Adipocyte (in vitro differentiated cells): ENCODE results near the gene ADAMTS9.

Experiments
- DNase-seq: peaks from one replicate; pipeline ENCODE4 v3.0.0-alpha.2; 2015; ENCODE audit warnings: low read depth
- H3K27me3 ChIP-seq: replicated peaks from 2 replicates; pipeline ENCODE4 v1.7.0; 2013; ENCODE audit warnings: mild to moderate bottlenecking, low read length, moderate library complexity; ENCODE audit not compliant: control insufficient read depth, insufficient read depth
- H3K36me3 ChIP-seq: 2 replicates; pipeline ENCODE4 v1.7.0; 2013; ENCODE audit warnings: low read length, mild to moderate bottlenecking, moderate library complexity; ENCODE audit not compliant: control insufficient read depth, insufficient read depth, severe bottlenecking
- H3K4me1 ChIP-seq: 2 replicates; pipeline ENCODE4 v1.7.0; 2013; ENCODE audit warnings: mild to moderate bottlenecking, low read length, moderate library complexity; ENCODE audit not compliant: control insufficient read depth, insufficient read depth
- H3K4me3 ChIP-seq: 2 replicates; pipeline ENCODE4 v1.7.0; 2013; ENCODE audit warnings: mild to moderate bottlenecking, low read length, moderate library complexity
- H3K9ac ChIP-seq: 2 replicates; pipeline ENCODE4 v1.7.0; 2013; ENCODE audit warnings: mild to moderate bottlenecking, low read length, moderate library complexity
- H3K9me3 ChIP-seq: 2 replicates; pipeline ENCODE4 v1.7.0; 2013; ENCODE audit warnings: mild to moderate bottlenecking, low read length, moderate library complexity; ENCODE audit not compliant: control insufficient read depth

Gene ADAMTS9

DNA sequence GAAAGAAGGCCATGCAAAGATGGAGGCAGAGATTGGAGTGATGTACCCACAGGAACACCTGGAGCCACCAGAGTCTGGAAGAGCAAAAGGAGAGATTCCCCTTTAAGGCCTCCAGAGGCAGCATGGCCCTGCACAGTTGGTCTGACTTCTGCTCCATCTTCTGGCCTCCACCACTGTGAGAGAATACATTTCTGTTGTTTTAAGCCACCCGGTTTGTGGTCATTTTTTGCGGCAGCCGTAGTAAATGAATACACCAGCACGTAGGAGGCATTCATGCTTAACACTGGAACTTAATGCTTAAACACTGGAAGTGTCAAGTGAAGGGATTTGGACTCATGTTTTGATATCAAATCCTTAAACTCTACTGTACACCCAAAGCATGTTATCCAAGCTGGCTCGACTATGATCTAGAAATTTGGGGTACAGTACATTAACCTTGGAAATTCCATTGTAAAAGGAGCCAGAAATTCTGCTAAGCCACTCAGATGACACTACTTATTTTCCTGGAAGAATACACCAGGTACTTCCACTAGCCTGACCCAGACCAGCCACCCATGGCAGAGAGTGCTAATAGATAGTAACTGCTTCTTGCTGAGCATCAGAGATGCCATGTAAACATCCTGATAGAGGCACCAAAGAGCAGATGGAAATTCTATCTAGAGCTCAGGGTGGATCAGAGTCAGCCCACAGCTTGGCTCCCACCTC is 190.9 kb downstream of the ADAMTS9 start:
- Histone ChIP-seq H3K4me3 (no peak overlapping the region), H3K27me3 (peaks cover 22% of the 10 kb centered on the region), H3K36me3 (no peaks in the 10 kb centered on the region), H3K9me3 (no peaks in the 10 kb centered on the region), H3K4me1 (no peaks in the 10 kb centered on the region), H3K9ac (no peak overlapping the region)
- no peak for DNase-seq

DNA sequence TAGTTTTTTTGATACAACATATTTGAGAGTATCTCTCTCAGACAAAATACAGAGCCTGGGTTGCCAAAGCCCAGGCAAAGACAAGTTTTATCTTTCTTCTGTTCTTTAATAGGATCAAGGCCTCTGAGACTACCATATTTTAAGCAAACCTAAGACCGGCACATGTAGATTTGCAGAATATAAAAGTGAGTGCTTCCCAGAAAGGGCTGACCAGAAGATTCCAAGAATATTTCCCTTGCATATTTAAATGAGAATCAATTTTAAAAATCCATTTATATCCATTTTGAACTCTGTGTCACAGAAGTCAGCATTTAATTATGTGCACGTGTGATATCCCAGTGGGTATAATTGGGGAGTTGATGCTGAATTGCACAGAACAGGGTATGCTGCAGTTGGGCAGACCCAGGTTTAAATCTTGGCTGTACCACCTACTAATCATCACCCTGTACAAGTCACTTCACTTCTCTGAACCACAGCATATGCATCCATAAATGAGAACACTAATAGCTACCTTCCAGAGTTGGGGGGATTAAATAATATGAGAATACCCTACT is 191.9 kb downstream of the ADAMTS9 start:
- no peak for DNase-seq
- Histone ChIP-seq H3K4me1 (no peaks in the 10 kb centered on the region), H3K27me3 (peaks cover 25% of the 10 kb centered on the region), H3K9me3 (no peaks in the 10 kb centered on the region), H3K9ac (no peak overlapping the region), H3K4me3 (no peak overlapping the region), H3K36me3 (no peaks in the 10 kb centered on the region)

DNA sequence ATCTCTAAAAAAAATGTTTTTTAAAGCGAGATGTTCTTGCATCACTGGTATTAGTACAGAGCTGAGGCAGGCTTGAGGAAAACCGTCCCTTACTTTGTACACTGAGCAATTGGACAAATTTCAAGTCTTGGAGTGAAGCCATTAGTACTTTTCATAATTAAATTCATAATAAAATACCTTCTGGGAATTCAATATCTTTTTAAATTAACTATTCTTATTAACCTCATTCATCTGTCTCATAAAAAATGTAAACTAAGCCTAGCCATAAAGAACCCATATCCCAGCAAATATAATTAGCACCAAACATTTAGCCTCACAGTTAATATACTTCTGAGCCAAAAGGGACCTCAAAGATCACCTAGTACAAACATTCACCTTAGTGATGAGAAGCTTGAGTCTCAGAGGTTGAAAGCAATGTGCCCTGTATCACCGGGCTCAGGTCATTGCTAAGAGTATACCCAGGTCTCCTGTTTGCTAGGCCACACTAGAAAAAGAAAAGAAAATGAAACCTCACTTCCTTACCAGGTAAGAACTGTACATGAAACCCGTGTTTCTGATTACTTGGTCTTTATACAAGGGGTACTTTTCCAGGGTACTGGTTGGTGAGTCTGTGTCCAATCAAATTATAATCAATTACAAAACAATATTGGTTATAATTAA is 192.5 kb downstream of the ADAMTS9 start:
- Histone ChIP-seq H3K4me1 (no peaks in the 10 kb centered on the region), H3K4me3 (no peak overlapping the region), H3K9me3 (no peaks in the 10 kb centered on the region), H3K36me3 (no peaks in the 10 kb centered on the region), H3K27me3 (peaks cover 32% of the 10 kb centered on the region), H3K9ac (no peak overlapping the region)
- no peak for DNase-seq

DNA sequence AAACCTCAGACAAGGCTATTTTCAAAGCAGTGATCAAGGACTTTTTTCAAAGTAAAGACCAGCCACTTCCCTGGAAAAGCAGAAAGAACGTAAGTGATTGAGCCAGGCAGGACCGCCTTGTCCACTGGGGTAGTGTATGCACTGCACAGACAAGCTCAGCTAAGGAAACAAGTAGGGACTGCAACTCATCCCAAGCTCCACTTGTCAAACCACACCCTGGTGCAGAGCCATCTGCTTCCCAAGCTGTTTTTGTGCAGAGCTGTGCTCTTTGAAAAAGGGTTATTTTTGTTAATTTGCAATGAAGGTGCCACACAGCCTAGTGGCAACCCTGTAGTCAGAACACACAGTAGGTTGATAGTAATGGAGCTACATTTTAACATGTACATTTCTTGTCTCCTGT is 193.3 kb downstream of the ADAMTS9 start:
- no peak overlapping the region for H3K9ac ChIP-seq
- DNase-seq: no peak
- H3K36me3 ChIP-seq: no peaks in the 10 kb centered on the region
- no peak overlapping the region for H3K4me3 ChIP-seq
- H3K27me3 ChIP-seq: peaks cover 39% of the 10 kb centered on the region
- no peaks in the 10 kb centered on the region for H3K4me1 ChIP-seq
- H3K9me3 ChIP-seq: no peaks in the 10 kb centered on the region

DNA sequence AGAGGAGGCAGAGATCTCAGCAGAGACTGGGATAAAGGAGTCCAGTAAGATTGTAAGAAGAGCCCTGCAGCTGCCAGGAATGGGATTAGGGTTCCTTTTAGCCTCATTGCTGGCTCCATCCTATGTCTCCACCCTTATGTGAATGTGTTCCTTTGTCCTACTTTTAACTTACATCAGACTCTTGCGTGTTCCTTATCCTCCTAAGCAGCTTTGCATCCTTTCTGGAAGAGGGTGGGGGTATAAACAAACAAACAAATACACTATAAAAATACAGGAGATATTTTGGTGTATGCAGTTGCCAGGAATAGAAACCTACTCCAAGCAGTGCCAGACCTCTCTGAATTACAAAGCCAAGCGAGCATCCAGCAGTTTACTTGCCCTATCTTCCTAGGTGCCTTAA is 194.7 kb downstream of the ADAMTS9 start:
- Histone ChIP-seq H3K27me3 (peaks cover 48% of the 10 kb centered on the region), H3K36me3 (no peaks in the 10 kb centered on the region), H3K4me1 (no peaks in the 10 kb centered on the region), H3K9ac (no peak overlapping the region), H3K4me3 (no peak overlapping the region), H3K9me3 (no peaks in the 10 kb centered on the region)
- DNase-seq: no peak

DNA sequence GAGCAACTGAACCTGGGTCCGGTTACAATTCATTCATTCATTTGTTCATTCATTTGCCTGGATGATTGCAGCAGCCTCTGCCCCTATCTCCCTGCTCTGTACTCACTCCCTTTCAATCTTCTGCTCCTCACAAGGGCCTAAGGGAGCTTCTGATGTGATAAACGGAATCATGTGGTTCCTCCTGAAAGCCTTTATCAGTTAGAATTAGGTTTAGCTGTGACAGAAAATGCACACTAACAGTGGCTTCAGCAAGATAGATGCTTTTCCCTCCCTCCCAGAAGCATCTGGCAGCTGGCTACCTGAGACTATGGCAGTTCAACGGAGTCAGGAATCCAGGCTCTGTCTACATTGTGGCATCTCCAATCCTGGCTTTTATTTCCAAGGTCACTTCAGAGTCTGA is 196.0 kb downstream of the ADAMTS9 start:
- peaks cover 3% of the 10 kb centered on the region for H3K4me1 ChIP-seq
- no peak overlapping the region for H3K4me3 ChIP-seq
- DNase-seq: no peak
- H3K9me3 ChIP-seq: no peaks in the 10 kb centered on the region
- no peaks in the 10 kb centered on the region for H3K36me3 ChIP-seq
- H3K27me3 ChIP-seq: peaks cover 48% of the 10 kb centered on the region
- H3K9ac ChIP-seq: no peak overlapping the region

DNA sequence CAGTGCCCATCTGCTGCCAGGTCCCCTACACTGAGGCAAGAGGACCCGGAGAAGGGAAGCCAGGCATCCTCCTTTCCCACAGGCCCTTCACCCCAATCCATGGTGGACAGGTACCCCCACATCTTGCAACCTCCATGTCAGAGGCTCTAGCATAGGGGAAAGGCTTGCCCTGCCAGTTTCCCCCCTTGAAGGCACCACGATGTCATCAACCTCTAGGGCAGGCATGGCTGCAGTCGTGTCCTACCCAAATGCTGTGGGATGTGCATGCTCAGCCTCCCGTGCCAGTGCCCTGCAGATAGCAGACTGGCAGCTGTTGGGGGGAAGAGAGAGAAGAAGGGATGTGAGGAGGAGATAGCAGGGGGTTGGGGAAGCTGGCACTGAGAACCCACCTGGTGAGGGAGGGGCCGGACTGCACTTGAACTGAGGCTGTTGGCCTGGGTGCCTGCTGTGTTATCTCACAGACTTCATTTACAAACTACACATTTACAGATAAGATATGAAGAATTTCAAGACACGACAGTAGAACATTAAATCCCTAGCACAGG is 197.5 kb downstream of the ADAMTS9 start:
- DNase-seq: no peak
- Histone ChIP-seq H3K9ac (no peak overlapping the region), H3K4me3 (no peak overlapping the region), H3K27me3 (peaks cover 43% of the 10 kb centered on the region), H3K36me3 (no peaks in the 10 kb centered on the region), H3K9me3 (no peaks in the 10 kb centered on the region), H3K4me1 (peaks cover 8% of the 10 kb centered on the region)

DNA sequence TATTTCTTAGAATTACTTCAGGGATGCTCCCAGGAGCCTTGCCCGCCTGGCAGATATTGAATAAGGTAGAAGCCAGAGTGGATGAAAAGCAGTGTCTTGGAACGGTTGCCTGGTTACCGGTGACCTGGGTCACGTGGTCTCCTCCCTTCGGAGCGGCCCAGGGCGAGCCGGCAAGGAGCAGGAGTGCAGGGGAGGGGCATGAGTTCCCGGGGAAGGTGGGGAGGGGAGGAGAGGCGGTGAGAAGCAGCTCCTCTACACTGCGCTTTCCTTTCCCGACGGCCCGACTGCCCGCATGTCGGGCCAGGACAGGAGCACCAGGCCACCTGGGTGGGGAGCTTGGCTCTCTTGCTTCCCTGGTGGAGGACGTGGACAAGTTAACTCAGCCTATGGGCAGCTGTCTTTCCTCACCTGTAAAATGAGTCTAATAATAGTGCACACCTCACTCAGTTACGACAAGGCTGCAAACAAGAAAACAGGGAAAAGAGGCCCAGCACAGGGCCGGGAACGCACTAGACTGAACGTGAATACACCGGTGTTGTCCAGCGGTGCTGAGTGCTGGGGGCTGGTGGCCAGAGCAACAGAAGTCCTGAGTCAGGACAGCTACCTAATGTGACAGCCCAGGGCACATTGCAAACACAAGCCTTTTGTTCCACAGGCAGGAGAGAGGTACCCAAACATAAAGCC is 198.3 kb downstream of the ADAMTS9 start:
- no peak overlapping the region for H3K9ac ChIP-seq
- peaks cover 43% of the 10 kb centered on the region for H3K27me3 ChIP-seq
- no peaks in the 10 kb centered on the region for H3K36me3 ChIP-seq
- no peak overlapping the region for H3K4me3 ChIP-seq
- peaks cover 11% of the 10 kb centered on the region for H3K4me1 ChIP-seq
- no peak for DNase-seq
- no peaks in the 10 kb centered on the region for H3K9me3 ChIP-seq

DNA sequence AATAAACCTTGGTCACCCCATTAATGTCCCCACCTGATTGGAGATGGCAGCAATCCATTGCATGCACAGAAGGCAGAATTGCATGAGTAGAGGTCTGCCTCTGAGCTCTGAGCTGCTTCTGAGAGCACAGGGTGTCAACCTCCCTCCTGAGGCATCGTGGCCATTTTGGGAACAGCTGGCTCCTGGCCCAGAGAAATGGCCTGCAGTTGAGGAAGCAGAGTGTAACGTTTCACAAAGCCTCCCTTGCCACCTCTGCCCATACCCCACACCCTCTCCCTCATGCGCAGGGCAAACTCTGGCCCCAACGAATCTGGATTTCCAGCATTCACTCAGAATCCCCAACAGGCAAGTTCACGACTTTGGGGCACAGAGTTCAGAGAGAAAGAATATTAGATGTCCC is 198.9 kb downstream of the ADAMTS9 start:
- no peaks in the 10 kb centered on the region for H3K36me3 ChIP-seq
- no peak overlapping the region for H3K4me3 ChIP-seq
- peaks cover 43% of the 10 kb centered on the region for H3K27me3 ChIP-seq
- H3K9me3 ChIP-seq: no peaks in the 10 kb centered on the region
- H3K9ac ChIP-seq: no peak overlapping the region
- H3K4me1 ChIP-seq: peaks cover 11% of the 10 kb centered on the region
- no peak for DNase-seq

DNA sequence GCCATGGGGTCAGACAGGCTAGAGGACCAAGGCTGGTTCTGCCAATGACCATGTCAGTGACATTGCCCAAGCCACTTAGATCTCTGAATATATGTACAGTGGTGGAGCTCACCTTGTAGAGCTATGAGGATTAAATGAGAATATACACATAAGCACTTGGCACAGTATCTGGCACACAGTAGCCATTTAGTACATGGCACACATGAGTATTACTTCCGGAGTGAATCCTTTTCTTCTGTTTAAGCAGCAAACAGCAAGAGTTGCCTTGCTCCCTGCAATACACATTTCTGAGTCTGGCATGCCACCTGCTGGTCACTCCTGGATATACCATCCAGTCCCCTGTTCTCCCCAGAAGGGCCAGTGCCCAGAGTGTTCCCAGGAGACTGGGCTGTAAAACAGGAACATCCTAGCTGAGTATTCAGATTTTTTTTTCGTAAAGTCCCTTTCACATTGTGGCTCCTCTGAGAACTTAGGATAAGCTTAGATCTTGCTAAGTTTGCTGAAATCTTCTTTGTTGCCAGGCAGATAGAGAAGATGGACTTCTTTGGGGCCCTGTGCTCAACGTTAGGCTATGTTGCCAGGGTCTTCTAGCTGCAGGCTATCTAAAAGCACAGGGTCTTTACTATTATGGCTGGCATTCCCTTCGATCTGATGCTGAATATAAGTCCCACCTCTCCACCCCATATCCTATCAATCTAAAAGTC is 203.4 kb downstream of the ADAMTS9 start:
- Histone ChIP-seq H3K27me3 (peaks cover 13% of the 10 kb centered on the region), H3K4me3 (no peak overlapping the region), H3K36me3 (no peaks in the 10 kb centered on the region), H3K9me3 (no peaks in the 10 kb centered on the region), H3K4me1 (peaks cover 11% of the 10 kb centered on the region), H3K9ac (no peak overlapping the region)
- peak; percentile 90 for DNase-seq

DNA sequence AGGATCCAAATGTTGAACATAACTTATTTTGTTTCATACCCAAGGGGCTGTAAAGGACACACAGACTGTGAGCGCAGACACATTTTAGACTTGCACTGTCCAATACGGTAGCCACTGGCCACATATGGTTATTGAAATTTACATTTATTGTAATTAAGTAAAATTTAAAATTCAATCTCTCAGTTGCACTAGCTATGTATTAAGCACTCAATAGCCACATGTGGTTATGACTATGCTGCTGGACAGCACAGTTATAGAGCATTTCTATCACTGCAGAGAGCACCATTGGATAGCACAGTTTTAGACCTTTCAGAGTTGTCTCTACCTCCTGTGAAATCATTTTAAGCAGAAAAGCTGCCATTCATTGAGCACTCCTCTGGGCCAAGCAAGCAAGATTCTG is 204.3 kb downstream of the ADAMTS9 start:
- no peak overlapping the region for H3K9ac ChIP-seq
- no peaks in the 10 kb centered on the region for H3K36me3 ChIP-seq
- peaks cover 4% of the 10 kb centered on the region for H3K27me3 ChIP-seq

More for the DNA sequence above, 204.3 kb downstream of the ADAMTS9 start:
- Histone ChIP-seq H3K9me3 (no peaks in the 10 kb centered on the region), H3K4me3 (no peak overlapping the region), H3K4me1 (peaks cover 11% of the 10 kb centered on the region)
- no peak for DNase-seq
